ENCODE results near the gene RRP36.

Gene RRP36

GRCh38 chr6:43032326-43032725 is 10.9 kb downstream of the RRP36 start:
- Histone ChIP-seq H3K4me2 (ENCODE audit: insufficient read depth, low read length, poor library complexity, severe bottlenecking) (no peak overlapping the region), H4K91ac (ENCODE audit: low read depth, low read length, poor library complexity) (no peak overlapping the region), H3K27ac (replicated peaks; ENCODE audit: low read length) (no peak overlapping the region), H3K79me1 (ENCODE audit: low read depth, low read length) (peaks cover 3% of the 10 kb centered on the region), H2BK15ac (ENCODE audit: low read length) (no peak overlapping the region), H2BK120ac (ENCODE audit: low read depth, low read length) (no peak overlapping the region), H3K4me1 (ENCODE audit: control insufficient read depth in 2 of 2, insufficient read depth in 1 of 2, low read depth in 1 of 2, low read length in 2 of 2) (peaks cover 0 to 3% of the 10 kb centered on the region in 2 donors), H2BK5ac (ENCODE audit: low read length) (no peak overlapping the region), H2AK5ac (ENCODE audit: low read depth, low read length) (no peak overlapping the region), H3K9me3 (replicated peaks in 1 of 2; ENCODE audit: control insufficient read depth in 2 of 2, insufficient read depth in 1 of 2, low read depth in 1 of 2, low read length in 2 of 2) (no peaks in the 10 kb centered on the region), H3K14ac (ENCODE audit: low read length) (no peak overlapping the region), H3K23ac (ENCODE audit: low read depth, low read length, poor library complexity) (no peak overlapping the region), H4K8ac (ENCODE audit: low read depth, low read length) (no peak overlapping the region), H3K27me3 (ENCODE audit: control insufficient read depth in 3 of 3, insufficient read depth in 3 of 3, low read depth in 1 of 3, low read length in 3 of 3) (no peaks in the 10 kb centered on the region), H3K36me3 (replicated peaks in 1 of 2; ENCODE audit: control insufficient read depth in 2 of 2, insufficient read depth in 2 of 2, low read length in 2 of 2) (peaks cover 38 to 82% of the 10 kb centered on the region in 2 donors), H3K4ac (ENCODE audit: low read length) (no peak overlapping the region), H3K9ac (ENCODE audit: low read depth, low read length, poor library complexity) (no peak overlapping the region), H2BK12ac (ENCODE audit: low read length) (no peak overlapping the region), H3K18ac (ENCODE audit: low read length) (no peak overlapping the region), H3K4me3 (ENCODE audit: low read length in 2 of 2) (no peak overlapping the region), H2AFZ (ENCODE audit: low read length) (no peak overlapping the region)
- WGBS, 2 donors (ENCODE audit: extremely low coverage in 2 of 2, insufficient read length in 2 of 2, insufficient replicate concordance in 1 of 2): no CpG with 5 or more reads among the region's 4 CpGs
- DNase-seq (ENCODE audit: low spot score): no peak

GRCh38 chr6:43033496-43034189 is 12.2 kb downstream of the RRP36 start:
- no peak overlapping the region for H3K9ac ChIP-seq (ENCODE audit: low read depth, low read length, poor library complexity)
- peaks cover 4% of the 10 kb centered on the region for H3K79me1 ChIP-seq (ENCODE audit: low read depth, low read length)
- no peak overlapping the region for H3K4me2 ChIP-seq (ENCODE audit: insufficient read depth, low read length, poor library complexity, severe bottlenecking)
- peaks cover 47 to 83% of the 10 kb centered on the region in 2 donors for H3K36me3 ChIP-seq (replicated peaks in 1 of 2; ENCODE audit: control insufficient read depth in 2 of 2, insufficient read depth in 2 of 2, low read length in 2 of 2)
- no peak overlapping the region for H2AK5ac ChIP-seq (ENCODE audit: low read depth, low read length)
- H3K23ac ChIP-seq (ENCODE audit: low read depth, low read length, poor library complexity): no peak overlapping the region
- H2AFZ ChIP-seq (ENCODE audit: low read length): no peak overlapping the region
- DNase-seq (ENCODE audit: low spot score): no peak
- H3K14ac ChIP-seq (ENCODE audit: low read length): no peak overlapping the region
- no peaks in the 10 kb centered on the region for H3K27me3 ChIP-seq (ENCODE audit: control insufficient read depth in 3 of 3, insufficient read depth in 3 of 3, low read depth in 1 of 3, low read length in 3 of 3)
- H3K4ac ChIP-seq (ENCODE audit: low read length): no peak overlapping the region
- H2BK5ac ChIP-seq (ENCODE audit: low read length): no peak overlapping the region
- no peak overlapping the region for H3K4me3 ChIP-seq (ENCODE audit: low read length in 2 of 2)
- H2BK120ac ChIP-seq (ENCODE audit: low read depth, low read length): no peak overlapping the region
- H2BK12ac ChIP-seq (ENCODE audit: low read length): no peak overlapping the region
- H3K4me1 ChIP-seq (ENCODE audit: control insufficient read depth in 2 of 2, insufficient read depth in 1 of 2, low read depth in 1 of 2, low read length in 2 of 2): peaks cover 0 to 3% of the 10 kb centered on the region in 2 donors
- H2BK15ac ChIP-seq (ENCODE audit: low read length): no peak overlapping the region
- no peak overlapping the region for H3K18ac ChIP-seq (ENCODE audit: low read length)
- no peak overlapping the region for H3K27ac ChIP-seq (replicated peaks; ENCODE audit: low read length)
- no peak overlapping the region for H4K91ac ChIP-seq (ENCODE audit: low read depth, low read length, poor library complexity)
- WGBS, 2 donors (ENCODE audit: extremely low coverage in 2 of 2, insufficient read length in 2 of 2, insufficient replicate concordance in 1 of 2): no CpG with 5 or more reads among the region's 2 CpGs
- no peaks in the 10 kb centered on the region for H3K9me3 ChIP-seq (replicated peaks in 1 of 2; ENCODE audit: control insufficient read depth in 2 of 2, insufficient read depth in 1 of 2, low read depth in 1 of 2, low read length in 2 of 2)
- no peak overlapping the region for H4K8ac ChIP-seq (ENCODE audit: low read depth, low read length)

- Histone ChIP-seq H2AFZ (ENCODE audit: low read length) (no peak overlapping the region), H3K36me3 (replicated peaks in 1 of 2; ENCODE audit: control insufficient read depth in 2 of 2, insufficient read depth in 2 of 2, low read length in 2 of 2) (peaks cover 47 to 83% of the 10 kb centered on the region in 2 donors), H2AK5ac (ENCODE audit: low read depth, low read length) (no peak overlapping the region), H3K27me3 (ENCODE audit: control insufficient read depth in 3 of 3, insufficient read depth in 3 of 3, low read depth in 1 of 3, low read length in 3 of 3) (no peaks in the 10 kb centered on the region), H4K91ac (ENCODE audit: low read depth, low read length, poor library complexity) (no peak overlapping the region), H3K4me3 (ENCODE audit: low read length in 2 of 2) (no peak overlapping the region), H3K4me2 (ENCODE audit: insufficient read depth, low read length, poor library complexity, severe bottlenecking) (no peak overlapping the region), H3K79me1 (ENCODE audit: low read depth, low read length) (peaks cover 4% of the 10 kb centered on the region), H3K18ac (ENCODE audit: low read length) (no peak overlapping the region), H3K23ac (ENCODE audit: low read depth, low read length, poor library complexity) (no peak overlapping the region), H2BK5ac (ENCODE audit: low read length) (no peak overlapping the region), H3K4ac (ENCODE audit: low read length) (no peak overlapping the region), H2BK120ac (ENCODE audit: low read depth, low read length) (no peak overlapping the region), H2BK12ac (ENCODE audit: low read length) (no peak overlapping the region), H3K4me1 (ENCODE audit: control insufficient read depth in 2 of 2, insufficient read depth in 1 of 2, low read depth in 1 of 2, low read length in 2 of 2) (peaks cover 0 to 3% of the 10 kb centered on the region in 2 donors), H3K14ac (ENCODE audit: low read length) (no peak overlapping the region), H3K27ac (replicated peaks; ENCODE audit: low read length) (no peak overlapping the region), H4K8ac (ENCODE audit: low read depth, low read length) (no peak overlapping the region), H3K9me3 (replicated peaks in 1 of 2; ENCODE audit: control insufficient read depth in 2 of 2, insufficient read depth in 1 of 2, low read depth in 1 of 2, low read length in 2 of 2) (no peaks in the 10 kb centered on the region), H2BK15ac (ENCODE audit: low read length) (no peak overlapping the region), H3K9ac (ENCODE audit: low read depth, low read length, poor library complexity) (no peak overlapping the region)
- no peak for DNase-seq (ENCODE audit: low spot score)
- no CpG with 5 or more reads among the region's 2 CpGs for WGBS, 2 donors (ENCODE audit: extremely low coverage in 2 of 2, insufficient read length in 2 of 2, insufficient replicate concordance in 1 of 2)
Observed at GRCh38 chr6:43034190-43034525, 12.7 kb downstream of the RRP36 start.

- H3K9ac ChIP-seq (ENCODE audit: low read depth, low read length, poor library complexity): no peak overlapping the region
- no peak for DNase-seq (ENCODE audit: low spot score)
- WGBS, 2 donors (ENCODE audit: extremely low coverage in 2 of 2, insufficient read length in 2 of 2, insufficient replicate concordance in 1 of 2): no CpG with 5 or more reads among the region's 4 CpGs
- no peak overlapping the region for H2BK15ac ChIP-seq (ENCODE audit: low read length)
- no peak overlapping the region for H2AK5ac ChIP-seq (ENCODE audit: low read depth, low read length)
- H3K4ac ChIP-seq (ENCODE audit: low read length): no peak overlapping the region
- no peak overlapping the region for H2BK5ac ChIP-seq (ENCODE audit: low read length)
- no peak overlapping the region for H2BK12ac ChIP-seq (ENCODE audit: low read length)
- peaks cover 4% of the 10 kb centered on the region for H3K79me1 ChIP-seq (ENCODE audit: low read depth, low read length)
- no peak overlapping the region for H3K4me3 ChIP-seq (ENCODE audit: low read length in 2 of 2)
- H3K18ac ChIP-seq (ENCODE audit: low read length): no peak overlapping the region
- no peak overlapping the region for H4K91ac ChIP-seq (ENCODE audit: low read depth, low read length, poor library complexity)
- no peak overlapping the region for H2AFZ ChIP-seq (ENCODE audit: low read length)
- H3K23ac ChIP-seq (ENCODE audit: low read depth, low read length, poor library complexity): no peak overlapping the region
- H2BK120ac ChIP-seq (ENCODE audit: low read depth, low read length): no peak overlapping the region
- H3K14ac ChIP-seq (ENCODE audit: low read length): no peak overlapping the region
- H3K9me3 ChIP-seq (replicated peaks in 1 of 2; ENCODE audit: control insufficient read depth in 2 of 2, insufficient read depth in 1 of 2, low read depth in 1 of 2, low read length in 2 of 2): no peaks in the 10 kb centered on the region
- H4K8ac ChIP-seq (ENCODE audit: low read depth, low read length): no peak overlapping the region
- H3K27me3 ChIP-seq (ENCODE audit: control insufficient read depth in 3 of 3, insufficient read depth in 3 of 3, low read depth in 1 of 3, low read length in 3 of 3): no peaks in the 10 kb centered on the region
- H3K4me1 ChIP-seq (ENCODE audit: control insufficient read depth in 2 of 2, insufficient read depth in 1 of 2, low read depth in 1 of 2, low read length in 2 of 2): peaks cover 0 to 3% of the 10 kb centered on the region in 2 donors
- H3K36me3 ChIP-seq (replicated peaks in 1 of 2; ENCODE audit: control insufficient read depth in 2 of 2, insufficient read depth in 2 of 2, low read length in 2 of 2): peaks cover 50 to 83% of the 10 kb centered on the region in 2 donors
- H3K4me2 ChIP-seq (ENCODE audit: insufficient read depth, low read length, poor library complexity, severe bottlenecking): no peak overlapping the region
- no peak overlapping the region for H3K27ac ChIP-seq (replicated peaks; ENCODE audit: low read length)
Observed at GRCh38 chr6:43035495-43036194, 14.2 kb downstream of the RRP36 start.
